HUDEP-2 (cell line): ENCODE data around the gene RPRD1B.
A peak's percentile ranks its signal among the peaks of the same experiment; 100 is the strongest.

Source experiments
- DNase-seq, 76 experiments: peaks; one replicate each; lab custom pipeline; 2025; ENCODE audit not compliant: unreplicated experiment in 76 of 76; lab: John Stamatoyannopoulos, UW

Gene RPRD1B, protein sequence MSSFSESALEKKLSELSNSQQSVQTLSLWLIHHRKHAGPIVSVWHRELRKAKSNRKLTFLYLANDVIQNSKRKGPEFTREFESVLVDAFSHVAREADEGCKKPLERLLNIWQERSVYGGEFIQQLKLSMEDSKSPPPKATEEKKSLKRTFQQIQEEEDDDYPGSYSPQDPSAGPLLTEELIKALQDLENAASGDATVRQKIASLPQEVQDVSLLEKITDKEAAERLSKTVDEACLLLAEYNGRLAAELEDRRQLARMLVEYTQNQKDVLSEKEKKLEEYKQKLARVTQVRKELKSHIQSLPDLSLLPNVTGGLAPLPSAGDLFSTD

DNA sequence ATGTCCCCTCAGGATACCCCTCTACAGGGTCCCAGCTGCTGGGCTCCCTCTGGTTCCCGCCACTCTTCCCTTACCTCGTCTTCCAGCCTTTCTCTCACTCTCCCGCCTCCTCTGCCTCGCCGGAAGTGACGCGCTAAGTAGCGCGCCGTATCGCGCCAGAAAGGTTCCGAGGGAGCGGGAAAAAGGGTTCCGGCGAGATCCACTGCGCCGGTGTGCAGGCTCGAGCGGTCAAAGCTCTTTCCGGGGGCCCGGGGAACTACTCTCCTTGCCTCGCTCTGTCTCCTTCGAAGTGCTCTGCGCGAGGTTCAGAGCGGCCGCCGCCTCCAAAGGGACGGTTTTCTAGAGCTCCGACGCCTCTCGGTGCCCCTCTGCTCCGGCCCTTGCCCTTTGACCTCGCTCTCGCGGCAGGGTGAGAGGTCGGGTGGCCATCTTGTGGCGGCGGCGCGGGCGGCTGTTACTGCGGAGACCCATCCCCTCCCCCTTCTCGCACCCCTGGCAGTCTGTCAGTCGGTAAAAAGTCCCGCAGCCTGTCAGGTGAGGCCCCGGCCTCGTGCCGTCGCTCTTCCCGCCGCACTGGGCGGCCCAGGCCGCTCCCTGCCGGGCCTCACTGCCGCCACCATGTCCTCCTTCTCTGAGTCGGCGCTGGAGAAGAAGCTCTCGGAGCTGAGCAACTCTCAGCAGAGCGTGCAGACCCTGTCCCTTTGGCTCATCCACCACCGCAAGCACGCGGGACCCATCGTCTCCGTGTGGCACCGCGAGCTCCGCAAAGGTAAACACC, at the start of gene RPRD1B, which contains the start of gene TTI1:
Gene RPRD1B, plus strand, starts transcription at position 417 of the 778 bp plus-strand sequence. Its CDS starts 202 bp downstream, at position 619.
Gene TTI1, minus strand, starts transcription at position 127 of the 778 bp plus-strand sequence. CDS start 19,640 bp downstream, outside the sequence.
- peak in 75 of 76 experiments; percentile 9 to 92 (median 76) for DNase-seq

GRCh38 chr20:37984018-37984785, 49.3 kb upstream of the RPRD1B start:
- no peak for DNase-seq

- DNase-seq: no peak
These were observed 47.3 kb upstream of the RPRD1B start for GRCh38 chr20:37986044-37986858.

DNA sequence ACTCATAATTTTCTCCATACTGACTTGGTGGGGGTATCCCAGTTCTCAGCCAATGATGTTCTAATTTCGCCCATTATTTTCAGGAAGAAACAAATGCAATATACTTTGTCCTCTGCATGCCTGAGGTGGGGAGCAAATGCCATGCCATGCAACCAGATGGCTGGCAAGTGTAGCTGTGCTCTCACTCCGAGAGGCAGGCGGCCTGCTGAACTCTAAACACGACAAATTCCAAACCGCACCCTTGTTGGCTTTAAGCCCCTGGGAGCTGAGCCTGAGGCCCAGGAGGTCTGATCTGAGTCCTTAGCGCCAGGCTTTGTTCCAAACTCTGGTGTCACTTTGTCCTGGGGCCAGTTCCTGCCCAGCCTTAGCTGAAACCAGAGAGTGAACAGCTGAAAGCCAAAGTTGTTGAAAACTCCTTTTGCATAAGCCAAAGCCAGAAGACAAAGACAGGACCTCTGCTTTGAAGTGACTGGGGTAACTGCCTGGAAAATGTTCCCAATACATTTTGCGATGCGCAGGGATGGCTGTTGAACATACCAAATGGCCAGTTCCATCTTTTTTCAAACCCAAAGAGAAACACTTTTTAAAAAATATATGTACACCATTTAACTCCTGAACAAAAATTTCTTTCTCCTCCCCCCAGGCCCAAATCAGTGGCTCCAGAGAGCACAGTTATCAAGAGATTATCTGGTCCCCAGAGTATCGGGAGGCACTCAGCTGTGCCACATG, 46.5 kb upstream of the RPRD1B start:
- DNase-seq: peak in 60 of 76 experiments; percentile 6 to 74 (median 42)

GRCh38 chr20:37987602-37988290, 45.8 kb upstream of the RPRD1B start:
- peak in 37 of 76 experiments; percentile 18 to 82 (median 58) for DNase-seq

- no peak for DNase-seq
These were observed 45.1 kb upstream of the RPRD1B start for GRCh38 chr20:37988306-37988954.

- DNase-seq: no peak
These were observed 43.8 kb upstream of the RPRD1B start for GRCh38 chr20:37989601-37990295.

- peak in 68 of 76 experiments; percentile 15 to 80 (median 49) for DNase-seq
These were observed 42.9 kb upstream of the RPRD1B start for GRCh38 chr20:37990571-37991151.

DNA sequence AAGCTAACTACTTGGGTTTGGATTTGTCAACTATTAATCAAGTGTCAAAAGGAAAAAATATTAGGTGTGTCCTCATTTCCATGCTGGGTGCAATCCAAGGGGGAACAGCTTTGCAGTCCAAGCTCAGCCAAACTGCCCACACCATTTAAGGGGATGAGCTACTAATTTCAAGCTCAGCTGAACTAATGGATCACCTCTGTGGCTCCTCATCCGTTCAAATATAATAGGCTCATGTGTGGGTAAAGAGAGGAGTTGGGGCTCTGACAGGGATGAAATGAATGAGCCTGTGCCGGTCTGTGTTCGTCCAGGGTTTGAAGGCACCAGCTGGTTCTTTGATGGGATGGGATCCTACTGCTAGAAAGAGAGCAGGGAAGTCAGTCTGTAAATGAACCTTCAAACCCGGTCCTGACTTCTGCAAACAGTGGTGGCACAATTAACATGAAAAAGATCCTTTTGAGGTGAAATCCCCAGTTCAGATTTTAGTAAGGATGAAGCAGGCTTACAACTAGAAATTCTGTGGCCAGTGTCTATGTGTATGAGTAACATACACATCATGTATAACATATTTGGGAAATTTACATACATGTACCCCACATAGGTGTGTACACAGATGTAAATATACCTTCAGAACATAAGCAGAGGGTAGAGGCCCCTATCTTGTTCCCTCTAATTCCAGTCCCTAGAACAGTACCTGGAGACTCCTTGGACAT, 42.2 kb upstream of the RPRD1B start:
- DNase-seq: no peak

DNA sequence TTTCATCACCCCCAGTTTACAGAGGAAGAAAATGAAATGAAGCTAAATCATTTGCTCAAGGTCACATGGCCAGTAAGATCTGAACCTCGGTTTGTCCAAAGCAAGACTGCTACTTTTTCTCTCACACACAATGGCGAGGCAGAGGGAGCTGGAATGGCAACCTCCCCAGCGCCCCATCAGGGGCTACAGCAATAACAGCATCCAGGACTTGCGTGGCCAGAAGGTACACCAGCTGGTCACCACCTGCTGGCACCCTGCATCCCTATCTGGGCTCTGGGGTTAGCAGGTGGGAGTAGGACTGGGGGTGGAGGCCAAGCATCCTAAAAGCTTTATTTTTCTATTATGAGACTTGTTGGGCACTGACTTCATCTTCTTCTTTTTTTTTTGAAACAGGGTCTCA, 41.6 kb upstream of the RPRD1B start:
- DNase-seq: no peak

DNA sequence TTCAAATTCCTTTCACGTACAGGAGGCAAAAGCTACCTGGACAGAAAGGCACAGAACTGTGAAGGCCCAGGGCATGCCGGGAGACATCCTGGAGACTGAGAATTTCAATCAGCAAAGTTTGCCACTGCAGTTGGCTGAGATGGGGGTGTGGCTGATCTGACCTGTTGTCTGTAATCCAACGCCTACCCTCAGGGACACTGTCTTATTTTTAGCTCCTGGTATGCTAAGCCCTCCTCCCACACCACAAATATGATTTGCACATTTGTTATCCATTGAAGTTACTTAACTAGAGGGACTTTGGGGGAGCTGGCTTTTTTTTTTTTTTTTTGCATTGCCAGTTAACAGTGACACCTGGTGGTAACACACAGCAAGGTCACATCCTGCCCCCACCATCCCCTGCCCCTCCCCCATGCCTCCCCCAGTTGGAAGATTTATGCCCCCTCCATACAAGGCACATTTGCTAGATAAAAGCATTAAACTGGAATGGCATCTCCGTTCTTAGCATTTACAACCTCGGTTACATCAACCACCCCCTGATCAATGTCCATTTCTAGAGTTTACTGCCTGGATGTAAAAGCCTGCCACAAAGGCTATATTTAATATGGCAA, 40.6 kb upstream of the RPRD1B start:
- DNase-seq: peak in 13 of 76 experiments; percentile 5 to 45 (median 16)

DNA sequence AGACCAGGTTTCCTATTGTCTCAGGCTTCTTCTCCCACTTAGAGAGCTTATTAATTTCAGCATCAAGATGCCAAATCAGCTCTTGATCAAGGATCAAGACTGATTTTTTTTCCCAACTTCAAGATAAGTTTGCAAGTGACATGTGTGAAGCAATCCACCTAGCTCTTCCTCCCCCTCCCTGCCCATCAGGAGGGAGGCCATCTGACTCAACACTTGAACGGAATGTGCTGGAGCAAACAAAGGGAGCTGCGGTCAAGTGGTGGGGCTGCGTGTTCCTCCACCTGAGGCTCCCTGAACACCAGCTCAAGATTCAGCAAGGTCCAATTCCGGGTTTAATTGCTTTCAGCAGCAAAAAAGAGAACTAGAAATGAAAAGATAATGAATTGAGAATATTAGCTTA, 39.0 kb upstream of the RPRD1B start:
- DNase-seq: no peak

DNA sequence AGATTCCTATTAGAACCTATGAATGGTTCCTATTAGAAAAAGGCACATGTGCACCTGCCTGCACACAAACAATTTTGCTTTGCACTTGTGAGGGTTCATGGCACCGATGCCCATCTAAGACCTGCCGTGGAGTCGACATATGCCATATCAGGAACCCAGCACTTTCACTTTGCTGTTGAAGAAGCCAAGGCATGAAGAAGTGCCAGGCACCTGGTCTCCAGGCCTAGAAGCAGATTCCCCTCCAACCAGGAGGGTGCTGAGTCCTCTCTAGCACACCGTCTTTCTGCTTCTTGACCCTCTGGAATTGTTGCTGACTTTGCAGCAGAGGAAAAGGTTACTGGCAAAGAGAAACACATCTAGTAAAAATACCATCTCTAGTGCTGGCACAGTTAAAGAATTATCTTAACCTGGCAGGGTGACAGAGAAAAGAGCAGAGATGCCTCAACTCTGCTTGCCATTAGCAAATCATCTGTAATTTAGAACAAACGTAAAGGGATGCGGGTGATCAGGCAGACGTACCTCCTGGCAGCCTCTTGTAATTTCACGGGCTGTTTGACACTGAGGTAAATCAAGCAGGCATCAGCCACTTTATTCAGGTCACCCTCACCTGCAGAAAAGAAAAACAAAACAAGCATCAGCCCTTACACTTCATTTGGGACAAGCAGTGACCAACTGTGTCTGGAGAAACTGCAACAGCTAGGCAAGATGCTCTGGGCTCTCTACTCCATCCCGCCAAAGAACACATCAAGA, 37.5 kb upstream of the RPRD1B start:
- no peak for DNase-seq

GRCh38 chr20:37997516-37997915, 36.0 kb upstream of the RPRD1B start:
- no peak for DNase-seq

DNA sequence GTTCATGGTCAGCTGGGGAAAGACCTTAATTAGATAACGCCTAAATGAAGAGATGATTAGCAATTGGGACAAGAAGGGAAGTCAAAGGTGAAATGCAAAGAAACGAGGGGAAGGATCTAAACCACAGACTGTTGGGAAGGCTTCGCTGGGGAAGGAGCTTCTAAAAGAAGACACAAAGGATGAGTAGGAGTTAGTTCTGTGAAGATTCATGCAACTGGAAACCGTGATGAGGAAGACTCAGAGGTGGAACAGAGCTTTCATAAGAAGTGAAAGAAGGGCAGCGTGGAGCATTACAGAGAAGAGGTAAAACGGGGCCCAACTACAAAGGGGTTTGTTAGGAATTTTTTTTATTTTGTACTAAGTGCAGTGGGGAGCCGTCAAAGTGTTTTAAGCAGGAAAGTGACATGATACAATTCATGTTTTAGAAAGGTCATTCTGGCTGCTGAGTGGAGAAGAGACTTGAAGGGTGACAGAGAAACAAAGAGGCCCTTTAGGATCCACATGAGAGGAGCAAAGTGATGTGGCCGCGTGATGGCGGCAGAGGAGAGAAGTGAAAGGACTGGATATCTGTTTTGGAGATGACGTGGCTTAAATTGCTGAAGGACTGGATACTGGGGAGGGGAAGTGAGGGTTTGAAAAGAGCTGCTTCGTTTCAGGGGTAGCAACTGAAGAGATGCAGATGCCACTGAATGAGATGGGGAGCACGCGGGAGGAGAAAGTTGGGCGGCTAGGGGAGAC, 33.9 kb upstream of the RPRD1B start:
- DNase-seq: no peak
